Measurements from ENCODE around the gene CHRM4.
A peak's percentile ranks its signal among the peaks of the same experiment; 100 is the strongest.

CHRM4 gene

GRCh38 chr11:46350695-46351094 is 40.9 kb downstream of the CHRM4 start:
- H3K4me3 ChIP-seq (replicated peaks; ENCODE audit: low read depth, low read length): no peak overlapping the region
- no peak for TF ChIP-seq CTCF (IDR thresholded peaks at IDR 0.05; ENCODE audit: insufficient read depth, low read length, poor library complexity, severe bottlenecking)
- H3K36me3 ChIP-seq (ENCODE audit: control insufficient read depth, insufficient read depth, low read length): peaks cover 1% of the 10 kb centered on the region
- H3K27me3 ChIP-seq (replicated peaks; ENCODE audit: control insufficient read depth, insufficient read depth, low read length): no peaks in the 10 kb centered on the region
- DNase-seq (ENCODE audit: extremely low read depth, insufficient read length): no peak

GRCh38 chr11:46348566-46349401 is 42.8 kb downstream of the CHRM4 start:
- TF ChIP-seq CTCF (IDR thresholded peaks at IDR 0.05; ENCODE audit: insufficient read depth, low read length, poor library complexity, severe bottlenecking): no peak
- Histone ChIP-seq H3K36me3 (ENCODE audit: control insufficient read depth, insufficient read depth, low read length) (peaks cover 1% of the 10 kb centered on the region), H3K27me3 (replicated peaks; ENCODE audit: control insufficient read depth, insufficient read depth, low read length) (no peaks in the 10 kb centered on the region), H3K4me3 (replicated peaks; ENCODE audit: low read depth, low read length) (peak overlapping the region; percentile 98)
- DNase-seq (ENCODE audit: extremely low read depth, insufficient read length): no peak

- Histone ChIP-seq H3K36me3 (ENCODE audit: control insufficient read depth, insufficient read depth, low read length) (no peaks in the 10 kb centered on the region; the same call in 1 of the 2 replicates), H3K27me3 (replicated peaks; ENCODE audit: control insufficient read depth, insufficient read depth, low read length) (no peaks in the 10 kb centered on the region), H3K4me3 (replicated peaks; ENCODE audit: low read depth, low read length) (peak overlapping the region; percentile 98)
- no peak for DNase-seq (ENCODE audit: extremely low read depth, insufficient read length)
- peak; percentile 1 for TF ChIP-seq CTCF (IDR thresholded peaks at IDR 0.05; ENCODE audit: insufficient read depth, low read length, poor library complexity, severe bottlenecking)
Measured at GRCh38 chr11:46347637-46348311, 43.8 kb downstream of the CHRM4 start.

GRCh38 chr11:46346886-46347636 is 44.5 kb downstream of the CHRM4 start, which contains the start of gene DGKZ:
TSS of gene DGKZ (plus strand) at chr11:46347463. CDS start at chr11:46347660, 197 bp downstream.
- no peak for TF ChIP-seq CTCF (IDR thresholded peaks at IDR 0.05; ENCODE audit: insufficient read depth, low read length, poor library complexity, severe bottlenecking)

GRCh38 chr11:46345881-46346484 is 45.6 kb downstream of the CHRM4 start:
- Histone ChIP-seq H3K36me3 (ENCODE audit: control insufficient read depth, insufficient read depth, low read length) (no peaks in the 10 kb centered on the region; the same call in 1 of the 2 replicates), H3K4me3 (replicated peaks; ENCODE audit: low read depth, low read length) (peak overlapping the region; percentile 82), H3K27me3 (replicated peaks; ENCODE audit: control insufficient read depth, insufficient read depth, low read length) (no peaks in the 10 kb centered on the region)
- DNase-seq (ENCODE audit: extremely low read depth, insufficient read length): no peak
- no peak for TF ChIP-seq CTCF (IDR thresholded peaks at IDR 0.05; ENCODE audit: insufficient read depth, low read length, poor library complexity, severe bottlenecking)

More at GRCh38 chr11:46346886-46347636, 44.5 kb downstream of the CHRM4 start, which contains the start of gene DGKZ:
- no peaks in the 10 kb centered on the region; the same call in 1 of the 2 replicates for H3K36me3 ChIP-seq (ENCODE audit: control insufficient read depth, insufficient read depth, low read length)
- peak within 1 kb of the TSS; percentile 98 for H3K4me3 ChIP-seq (replicated peaks; ENCODE audit: low read depth, low read length)
- DNase-seq (ENCODE audit: extremely low read depth, insufficient read length): peak; percentile 90
- H3K27me3 ChIP-seq (replicated peaks; ENCODE audit: control insufficient read depth, insufficient read depth, low read length): no peaks in the 10 kb centered on the region
